ENCODE data around the gene SLC6A17. TPM values are rescaled to one million over a fixed set of nuclear protein-coding genes. Genes with fewer than 3 reads are reported as not detected.

Gene SLC6A17
- total and polyA plus RNA-seq, 2 experiments from 2014 or later, result 0.45 to 0.76 TPM

GRCh38 chr1:110243146-110243545, 92.9 kb downstream of the SLC6A17 start:
- H2AFZ ChIP-seq, result no peak overlapping the region
- H3K27ac ChIP-seq, result no peak overlapping the region
- DNase-seq, result no peak
- 59 to 63% methylated on average over 7 of the region's 7 CpGs for WGBS, 2 experiments (ENCODE audit: low coverage in 1 of 2, low lambda C conversion rate in 2 of 2, missing lambda C conversion rate in 2 of 2)
- no peaks in the 10 kb centered on the region for H3K36me3 ChIP-seq (ENCODE audit: low read depth)
- no peak overlapping the region for H3K4me3 ChIP-seq
- no peaks in the 10 kb centered on the region for H3K79me2 ChIP-seq (ENCODE audit: insufficient read depth)
- H3K9ac ChIP-seq, result no peak overlapping the region
- H3K27me3 ChIP-seq (replicated peaks; ENCODE audit: insufficient read depth), result no peaks in the 10 kb centered on the region
- TF ChIP-seq EZH2phosphoT487 (IDR thresholded peaks at IDR 0.05; ENCODE audit: insufficient read depth, low read depth), result no peak
- TF ChIP-seq EZH2 (IDR thresholded peaks at IDR 0.05; ENCODE audit: insufficient read depth, poor library complexity, severe bottlenecking), result no peak
- no peak overlapping the region for H3K4me2 ChIP-seq (ENCODE audit: unreplicated experiment)
- H3K9me3 ChIP-seq (ENCODE audit: low read depth), result no peaks in the 10 kb centered on the region
- H3K4me1 ChIP-seq (ENCODE audit: insufficient read depth), result 0 out of 2 replicates have a peak, but pooled peaks cover 7% of the 10 kb centered on the region
- 0 out of 2 replicates have a peak, but pooled peaks cover 8% of the 10 kb centered on the region for H3F3A ChIP-seq (ENCODE audit: insufficient read depth)
- no peaks in the 10 kb centered on the region for H4K20me1 ChIP-seq (ENCODE audit: insufficient read depth)
- H3K9me2 ChIP-seq (ENCODE audit: insufficient read depth), result no peaks in the 10 kb centered on the region
- in situ Hi-C loops (cut with MboI), result no loop called here

GRCh38 chr1:110243574-110243973, 93.3 kb downstream of the SLC6A17 start:
- H3K27me3 ChIP-seq (replicated peaks; ENCODE audit: insufficient read depth), result no peaks in the 10 kb centered on the region
- 0 out of 2 replicates have a peak, but pooled peaks cover 8% of the 10 kb centered on the region for H3F3A ChIP-seq (ENCODE audit: insufficient read depth)
- TF ChIP-seq EZH2 (IDR thresholded peaks at IDR 0.05; ENCODE audit: insufficient read depth, poor library complexity, severe bottlenecking) (no peak), EZH2phosphoT487 (IDR thresholded peaks at IDR 0.05; ENCODE audit: insufficient read depth, low read depth) (no peak)
- H3K9me3 ChIP-seq (ENCODE audit: low read depth), result no peaks in the 10 kb centered on the region
- 0 out of 2 replicates have a peak, but pooled peaks cover 7% of the 10 kb centered on the region for H3K4me1 ChIP-seq (ENCODE audit: insufficient read depth)
- WGBS, 2 experiments (ENCODE audit: low coverage in 1 of 2, low lambda C conversion rate in 2 of 2, missing lambda C conversion rate in 2 of 2), result 68 to 73% methylated on average over 9 of the region's 9 CpGs
- H3K79me2 ChIP-seq (ENCODE audit: insufficient read depth), result no peaks in the 10 kb centered on the region
- H3K27ac ChIP-seq, result no peak overlapping the region
- no peak overlapping the region for H2AFZ ChIP-seq
- no peaks in the 10 kb centered on the region for H3K36me3 ChIP-seq (ENCODE audit: low read depth)
- H3K9me2 ChIP-seq (ENCODE audit: insufficient read depth), result no peaks in the 10 kb centered on the region
- no peak overlapping the region for H3K9ac ChIP-seq
- in situ Hi-C loops (cut with MboI), result no loop called here
- H3K4me2 ChIP-seq (ENCODE audit: unreplicated experiment), result no peak overlapping the region
- no peaks in the 10 kb centered on the region for H4K20me1 ChIP-seq (ENCODE audit: insufficient read depth)
- H3K4me3 ChIP-seq, result no peak overlapping the region
- DNase-seq, result no peak

GRCh38 chr1:110245876-110246620, 95.8 kb downstream of the SLC6A17 start:
- WGBS, 2 experiments (ENCODE audit: low coverage in 1 of 2, low lambda C conversion rate in 2 of 2, missing lambda C conversion rate in 2 of 2), result 45 to 47% methylated on average over 9 of the region's 9 CpGs

GRCh38 chr1:110248746-110249145, 98.5 kb downstream of the SLC6A17 start:
- in situ Hi-C loops (cut with MboI), result no loop called here

More at GRCh38 chr1:110245876-110246620, 95.8 kb downstream of the SLC6A17 start:
- Histone ChIP-seq H3F3A (ENCODE audit: insufficient read depth) (0 out of 2 replicates have a peak, but pooled peaks cover 8% of the 10 kb centered on the region), H3K9me2 (ENCODE audit: insufficient read depth) (no peaks in the 10 kb centered on the region), H3K79me2 (ENCODE audit: insufficient read depth) (no peaks in the 10 kb centered on the region), H3K4me2 (ENCODE audit: unreplicated experiment) (no peak overlapping the region), H3K27ac (no peak overlapping the region), H4K20me1 (ENCODE audit: insufficient read depth) (no peaks in the 10 kb centered on the region), H3K9me3 (ENCODE audit: low read depth) (no peaks in the 10 kb centered on the region), H3K36me3 (ENCODE audit: low read depth) (no peaks in the 10 kb centered on the region), H3K4me3 (no peak overlapping the region), H3K9ac (no peak overlapping the region), H3K4me1 (ENCODE audit: insufficient read depth) (no peaks in the 10 kb centered on the region), H2AFZ (no peak overlapping the region), H3K27me3 (replicated peaks; ENCODE audit: insufficient read depth) (no peaks in the 10 kb centered on the region)
- in situ Hi-C loops (cut with MboI), result no loop called here
- TF ChIP-seq EZH2 (IDR thresholded peaks at IDR 0.05; ENCODE audit: insufficient read depth, poor library complexity, severe bottlenecking), result no peak
- peak; percentile 22 for DNase-seq

More at GRCh38 chr1:110248746-110249145, 98.5 kb downstream of the SLC6A17 start:
- H3K4me2 ChIP-seq (ENCODE audit: unreplicated experiment), result no peak overlapping the region
- H3F3A ChIP-seq (ENCODE audit: insufficient read depth), result 0 out of 2 replicates have a peak, but pooled peaks cover 8% of the 10 kb centered on the region
- H3K79me2 ChIP-seq (ENCODE audit: insufficient read depth), result no peaks in the 10 kb centered on the region
- no peaks in the 10 kb centered on the region for H3K9me2 ChIP-seq (ENCODE audit: insufficient read depth)
- H2AFZ ChIP-seq, result no peak overlapping the region
- no peaks in the 10 kb centered on the region for H3K9me3 ChIP-seq (ENCODE audit: low read depth)
- no peaks in the 10 kb centered on the region for H3K4me1 ChIP-seq (ENCODE audit: insufficient read depth)
- no peaks in the 10 kb centered on the region for H4K20me1 ChIP-seq (ENCODE audit: insufficient read depth)
- no peaks in the 10 kb centered on the region for H3K27me3 ChIP-seq (replicated peaks; ENCODE audit: insufficient read depth)
- TF ChIP-seq EZH2phosphoT487 (IDR thresholded peaks at IDR 0.05; ENCODE audit: insufficient read depth, low read depth) (no peak), EZH2 (IDR thresholded peaks at IDR 0.05; ENCODE audit: insufficient read depth, poor library complexity, severe bottlenecking) (no peak)
- no peak overlapping the region for H3K4me3 ChIP-seq
- H3K36me3 ChIP-seq (ENCODE audit: low read depth), result no peaks in the 10 kb centered on the region
- H3K9ac ChIP-seq, result no peak overlapping the region
- H3K27ac ChIP-seq, result no peak overlapping the region
- no peak for DNase-seq
- 63 to 69% methylated on average over 4 of the region's 4 CpGs for WGBS, 2 experiments (ENCODE audit: low coverage in 1 of 2, low lambda C conversion rate in 2 of 2, missing lambda C conversion rate in 2 of 2)
